Measurements from ENCODE around the gene S1PR4. TPM values are rescaled to one million over a fixed set of nuclear protein-coding genes. Genes with fewer than 3 reads are reported as not detected.

S1PR4 gene
- total and polyA plus RNA-seq, 9 of the 15 experiments (the other 6 are each of a cell fraction or from before 2014, with no cell fraction given), result 0.27 TPM; not detected in 8

GRCh38 chr19:3161453-3161852 is 17.1 kb upstream of the S1PR4 start:
- no peak for ATAC-seq

More at GRCh38 chr19:3161453-3161852, 17.1 kb upstream of the S1PR4 start:
- H3K9me1 ChIP-seq (ENCODE audit: control insufficient read depth, insufficient read depth, low read length), result no peaks in the 10 kb centered on the region
- H3K9me3 ChIP-seq (replicated peaks; ENCODE audit: control insufficient read depth, insufficient read depth, low read depth, low read length), result peaks cover 8% of the 10 kb centered on the region
- H4K20me1 ChIP-seq (replicated peaks; ENCODE audit: control insufficient read depth, insufficient read depth, low read length), result no peaks in the 10 kb centered on the region
- WGBS (ENCODE audit: insufficient coverage, low coverage, missing lambda C conversion rate), result 71% methylated on average over 4 of the region's 4 CpGs
- in situ Hi-C loops (cut with MboI), result no loop called here
- no peaks in the 10 kb centered on the region for H3K79me2 ChIP-seq (ENCODE audit: control insufficient read depth, insufficient read depth, low read length)
- TF ChIP-seq TARDBP (IDR thresholded peaks at IDR 0.05) (no peak), NR2C1 (IDR thresholded peaks at IDR 0.05) (no peak), NR2C1 (tag; IDR thresholded peaks at IDR 0.05) (peak; percentile 55; the same call in 1 of the 2 replicates), ADNP (tag; IDR thresholded peaks at IDR 0.05) (0 out of 2 replicates have a peak, but pooled peaks have one; percentile 13), FOSL1 (tag; conservative IDR thresholded peaks at IDR 0.05) (peak; percentile 73), JUND (IDR thresholded peaks at IDR 0.05; ENCODE audit: borderline replicate concordance, low read depth, low read length) (peak; percentile 75), JUND (tag; IDR thresholded peaks at IDR 0.05; ENCODE audit: borderline replicate concordance, low read depth, low read length) (no peak), HNRNPL (IDR thresholded peaks at IDR 0.05; ENCODE audit: low read depth, low read length) (no peak), JUN (IDR thresholded peaks at IDR 0.05; ENCODE audit: borderline replicate concordance, low read depth, low read length) (peak; percentile 77), JUN (CRISPR knock-in tag; IDR thresholded peaks at IDR 0.05; ENCODE audit: borderline replicate concordance) (no peak), GTF2E2 (tag; IDR thresholded peaks at IDR 0.05) (no peak), ATF3 (IDR thresholded peaks at IDR 0.05) (peak; percentile 81), ATF3 (CRISPR knock-in tag; conservative IDR thresholded peaks at IDR 0.05) (no peak), DMBX1 (CRISPR knock-in tag; IDR thresholded peaks at IDR 0.05; ENCODE audit: borderline replicate concordance) (0 out of 2 replicates have a peak, but pooled peaks have one; percentile 24)
- intact Hi-C loops (cut with micrococcal nuclease), result no loop called here
- ChIA-PET CTCF (ENCODE audit: low intra/inter-chr PET ratio) (no interaction called here), POLR2A (no interaction called here)
- H3K4me1 ChIP-seq (replicated peaks in 1 of 2; ENCODE audit: control insufficient read depth in 2 of 2, insufficient read depth in 2 of 2, low read length in 2 of 2), result peaks cover 0 to 17% of the 10 kb centered on the region in 2 experiments; a peak in 3 of 5 replicates
- H3K36me3 ChIP-seq (ENCODE audit: control insufficient read depth, insufficient read depth, low read length), result no peaks in the 10 kb centered on the region
- DNase-seq (ENCODE audit: extremely low read depth in 1 of 4, low spot score in 3 of 4) (peak in 2 of 4 experiments; percentile 12 to 34), FAIRE-seq (peak; percentile 56)
- no peak overlapping the region for H3K4me2 ChIP-seq (ENCODE audit: insufficient read depth, low read length)
- BruUV-seq (replicated peaks), result no TSS peak
- H3K27ac ChIP-seq (ENCODE audit: extremely low read depth, low read depth, low read length), result peak overlapping the region; percentile 27; the same call in 1 of the 3 replicates
- H2AFZ ChIP-seq (ENCODE audit: low read depth, low read length), result no peak overlapping the region
- no peak overlapping the region for H3K4me3 ChIP-seq
- no peaks in the 10 kb centered on the region for H3K27me3 ChIP-seq (ENCODE audit: control insufficient read depth in 2 of 2, insufficient read depth in 2 of 2, low read length in 2 of 2)
- H3K9ac ChIP-seq (ENCODE audit: insufficient read depth in 1 of 2, low read depth in 2 of 2, low read length in 2 of 2), result no peak overlapping the region

Measured in K562 (cell line).